K562 (cell line): Measurements from ENCODE around the gene NOC4L. TPM values are rescaled to one million over a fixed set of nuclear protein-coding genes. Genes with fewer than 3 reads are reported as not detected.

Experiments
- ATF1 ChIP-seq, 2 experiments: fragments of 450-650 bp in 1 of 2; IDR thresholded peaks; 2 replicates each; pipeline ENCODE4 v1.6.1; 2016; ENCODE audit warnings: missing compliant biosample characterization in 1 of 2, missing genetic modification characterization in 1 of 2
- CCNT2 ChIP-seq: IDR thresholded peaks from 2 replicates; pipeline ENCODE4 v1.6.1; 2011; ENCODE audit warnings: borderline replicate concordance, low read depth, mild to moderate bottlenecking, moderate library complexity, mixed read lengths, low read length; ENCODE audit not compliant: insufficient read length; ENCODE audit errors: extremely low read depth
- MEF2A ChIP-seq: IDR thresholded peaks from 2 replicates; pipeline ENCODE4 v1.6.1; 2011; ENCODE audit warnings: low read depth, mild to moderate bottlenecking, low read length, moderate library complexity; ENCODE audit not compliant: control insufficient read depth
- NCOR1 ChIP-seq: fragments of 450-650 bp; IDR thresholded peaks from 2 replicates; pipeline ENCODE4 v1.6.1; 2016; ENCODE audit warnings: mild to moderate bottlenecking, moderate library complexity
- POLR3A ChIP-seq: IDR thresholded peaks from 2 replicates; pipeline ENCODE4 v1.6.1; 2011; ENCODE audit warnings: borderline replicate concordance, mild to moderate bottlenecking, moderate library complexity; ENCODE audit not compliant: insufficient read length, insufficient read depth; ENCODE audit errors: extremely low read depth
- PTBP1 ChIP-seq: fragments of 200-400 bp; formaldehyde crosslinking; IDR thresholded peaks from 2 replicates; pipeline ENCODE4 v1.6.1; 2017; ENCODE audit warnings: low read depth, low read length
- RBBP5 ChIP-seq: fragments of 200-600 bp; sonication (generic); IDR thresholded peaks from 2 replicates; pipeline ENCODE4 v1.6.1; 2012; ENCODE audit warnings: borderline replicate concordance, mild to moderate bottlenecking, low read length, control low read depth, inconsistent platforms; ENCODE audit not compliant: insufficient read depth, poor library complexity, severe bottlenecking
- SMARCB1 ChIP-seq: IDR thresholded peaks from 2 replicates; pipeline ENCODE4 v1.6.1; 2011; ENCODE audit warnings: improper control_type of control experiment, low read depth; ENCODE audit not compliant: insufficient read length
- SNIP1 ChIP-seq: fragments of 450-650 bp; IDR thresholded peaks from 2 replicates; pipeline ENCODE4 v1.7.1; 2017; ENCODE audit warnings: low read depth, mild to moderate bottlenecking
- TAF15 ChIP-seq: fragments of 200-400 bp; formaldehyde crosslinking; IDR thresholded peaks from 2 replicates; pipeline ENCODE4 v1.6.1; 2017; ENCODE audit warnings: mild to moderate bottlenecking, low read depth, low read length, moderate library complexity
- TEAD2 ChIP-seq: fragments of 450-650 bp; IDR thresholded peaks from 2 replicates; pipeline ENCODE4 v1.6.1; 2016; ENCODE audit warnings: missing genetic modification characterization, control low read depth, missing compliant biosample characterization
- ZNF134 ChIP-seq: fragments of 250-450 bp; sonication (Bioruptor Pico); conservative IDR thresholded peaks from 2 replicates; pipeline ENCODE4 v1.4.0; 2020
- ZNF174 ChIP-seq: fragments of 250-450 bp; sonication (Bioruptor Pico); IDR thresholded peaks from 2 replicates; pipeline ENCODE4 v1.4.0; 2020; ENCODE audit warnings: mild to moderate bottlenecking
- ZNF197 ChIP-seq: fragments of 200-800 bp; sonication (Bioruptor generic); IDR thresholded peaks from 2 replicates; pipeline ENCODE4 v1.6.1; 2016; ENCODE audit warnings: low read depth, missing genetic modification characterization, missing compliant biosample characterization
- polyA plus RNA-seq, 8 experiments: library from polyadenylated mRNA; depleted of rRNA in 4 of 8; stranded (reverse) in 5 of 8; unstranded in 3 of 8; fragments of >200 nt; fragmentation: Nextera tagmentation in 2 of 8; fragmentation: Illumina TruSeq in 1 of 8; extraction: Ambion mirVana in 2 of 8; extraction: Trizol in 1 of 8; gene quantifications; 2 replicates each; pipeline versions ENCODE4 v1.2.1 to v1.2.3, GENCODE V29; 2011 to 2014; ENCODE audit warnings: inconsistent platforms in 1 of 8, missing spikeins in 1 of 8
- total RNA-seq, 7 experiments: library from RNA; depleted of rRNA in 6 of 7; stranded (reverse); fragments of >200 nt in 6 of 7; fragmentation: Illumina TruSeq in 2 of 7; extraction: Trizol in 2 of 7; gene quantifications; 2 replicates each; pipeline versions ENCODE4 v1.2.1 to v1.2.3, GENCODE V29; 2011 to 2021; ENCODE audit warnings: low replicate concordance in 1 of 7
- TF ChIP-seq, protein P1 (sequence below), 2 experiments: IDR thresholded peaks; 2 replicates each; pipeline ENCODE4 v1.6.1; 2011; ENCODE audit warnings: borderline replicate concordance in 1 of 2, control low read depth in 1 of 2, low read depth in 1 of 2, low read length in 1 of 2, mild to moderate bottlenecking in 1 of 2, mixed read lengths in 1 of 2, moderate library complexity in 1 of 2; ENCODE audit not compliant: insufficient read depth in 1 of 2, insufficient read length in 1 of 2, poor library complexity in 1 of 2, severe bottlenecking in 1 of 2; ENCODE audit errors: extremely low read depth in 1 of 2
- TF ChIP-seq, protein P2 (sequence below): fragments of 450-650 bp; IDR thresholded peaks from 2 replicates; pipeline ENCODE4 v1.6.1; 2016; ENCODE audit warnings: low read depth
- TF ChIP-seq, protein P3 (sequence below): fragments of 250-450 bp; sonication (Bioruptor Pico); IDR thresholded peaks from 2 replicates; pipeline ENCODE4 v1.5.0; 2021

NOC4L gene
- total and polyA plus RNA-seq, 9 of the 15 experiments (the other 6 are each of a cell fraction or from before 2014, with no cell fraction given) = 1.3 to 77.0 (median 20.0) TPM

DNA sequence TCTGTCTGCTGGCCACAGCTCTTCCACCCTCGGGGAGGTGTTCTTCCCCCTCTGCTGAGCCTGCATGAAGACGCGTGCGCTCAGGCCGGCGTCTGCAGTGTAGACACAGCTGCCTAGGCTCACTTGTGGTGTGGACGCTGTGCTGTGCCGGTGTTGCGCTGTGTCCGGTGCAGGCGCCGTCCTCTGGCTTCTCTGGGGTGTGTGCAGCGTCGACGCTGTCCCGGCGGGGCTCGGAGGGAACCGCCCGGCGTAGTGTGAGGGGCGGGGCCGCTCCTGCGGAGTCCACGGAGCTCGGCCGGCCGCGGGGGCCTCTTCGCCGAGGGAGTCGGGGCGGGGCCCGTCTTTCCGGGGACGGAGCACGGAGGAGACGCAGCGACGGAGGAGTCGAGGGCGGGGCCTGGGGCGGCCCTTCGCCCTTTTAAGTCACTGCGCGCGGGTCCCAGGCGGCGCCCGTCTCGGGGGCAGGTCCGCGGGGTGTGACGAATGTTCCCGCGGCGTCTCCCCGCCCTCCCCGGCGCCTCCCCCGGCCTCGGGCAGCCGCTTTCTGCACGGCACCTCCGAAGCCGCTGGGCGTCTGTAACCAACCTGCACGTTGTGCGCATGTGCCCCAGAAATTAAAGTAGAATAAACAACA lies 45.2 kb downstream of the NOC4L start (continued):
- no peak for TF ChIP-seq SMARCB1
- TF ChIP-seq SNIP1 = no peak
- peak; percentile 31 for TF ChIP-seq RBBP5
- TF ChIP-seq ZNF197 = no peak
- no peak for TF ChIP-seq ZNF174 (CRISPR knock-in tag)
- no peak for TF ChIP-seq POLR3A
- no peak for TF ChIP-seq ZNF134 (CRISPR knock-in tag)
- TF ChIP-seq, protein P1, sequence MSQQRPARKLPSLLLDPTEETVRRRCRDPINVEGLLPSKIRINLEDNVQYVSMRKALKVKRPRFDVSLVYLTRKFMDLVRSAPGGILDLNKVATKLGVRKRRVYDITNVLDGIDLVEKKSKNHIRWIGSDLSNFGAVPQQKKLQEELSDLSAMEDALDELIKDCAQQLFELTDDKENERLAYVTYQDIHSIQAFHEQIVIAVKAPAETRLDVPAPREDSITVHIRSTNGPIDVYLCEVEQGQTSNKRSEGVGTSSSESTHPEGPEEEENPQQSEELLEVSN (IDR thresholded peaks at IDR 0.05; ENCODE audit: borderline replicate concordance in 1 of 2, extremely low read depth in 1 of 2, insufficient read depth in 1 of 2, insufficient read length in 1 of 2, low read depth in 1 of 2, low read length in 1 of 2, poor library complexity in 1 of 2, severe bottlenecking in 1 of 2) = peak; percentile 36 to 72
- TF ChIP-seq NCOR1 = no peak
- TF ChIP-seq TAF15 = no peak
- peak; percentile 40 for TF ChIP-seq CCNT2
- TF ChIP-seq ATF1 (CRISPR knock-in tag; IDR thresholded peaks at IDR 0.05) = no peak
- peak; percentile 73 for TF ChIP-seq ATF1 (tag; IDR thresholded peaks at IDR 0.05)
- TF ChIP-seq, protein P2, sequence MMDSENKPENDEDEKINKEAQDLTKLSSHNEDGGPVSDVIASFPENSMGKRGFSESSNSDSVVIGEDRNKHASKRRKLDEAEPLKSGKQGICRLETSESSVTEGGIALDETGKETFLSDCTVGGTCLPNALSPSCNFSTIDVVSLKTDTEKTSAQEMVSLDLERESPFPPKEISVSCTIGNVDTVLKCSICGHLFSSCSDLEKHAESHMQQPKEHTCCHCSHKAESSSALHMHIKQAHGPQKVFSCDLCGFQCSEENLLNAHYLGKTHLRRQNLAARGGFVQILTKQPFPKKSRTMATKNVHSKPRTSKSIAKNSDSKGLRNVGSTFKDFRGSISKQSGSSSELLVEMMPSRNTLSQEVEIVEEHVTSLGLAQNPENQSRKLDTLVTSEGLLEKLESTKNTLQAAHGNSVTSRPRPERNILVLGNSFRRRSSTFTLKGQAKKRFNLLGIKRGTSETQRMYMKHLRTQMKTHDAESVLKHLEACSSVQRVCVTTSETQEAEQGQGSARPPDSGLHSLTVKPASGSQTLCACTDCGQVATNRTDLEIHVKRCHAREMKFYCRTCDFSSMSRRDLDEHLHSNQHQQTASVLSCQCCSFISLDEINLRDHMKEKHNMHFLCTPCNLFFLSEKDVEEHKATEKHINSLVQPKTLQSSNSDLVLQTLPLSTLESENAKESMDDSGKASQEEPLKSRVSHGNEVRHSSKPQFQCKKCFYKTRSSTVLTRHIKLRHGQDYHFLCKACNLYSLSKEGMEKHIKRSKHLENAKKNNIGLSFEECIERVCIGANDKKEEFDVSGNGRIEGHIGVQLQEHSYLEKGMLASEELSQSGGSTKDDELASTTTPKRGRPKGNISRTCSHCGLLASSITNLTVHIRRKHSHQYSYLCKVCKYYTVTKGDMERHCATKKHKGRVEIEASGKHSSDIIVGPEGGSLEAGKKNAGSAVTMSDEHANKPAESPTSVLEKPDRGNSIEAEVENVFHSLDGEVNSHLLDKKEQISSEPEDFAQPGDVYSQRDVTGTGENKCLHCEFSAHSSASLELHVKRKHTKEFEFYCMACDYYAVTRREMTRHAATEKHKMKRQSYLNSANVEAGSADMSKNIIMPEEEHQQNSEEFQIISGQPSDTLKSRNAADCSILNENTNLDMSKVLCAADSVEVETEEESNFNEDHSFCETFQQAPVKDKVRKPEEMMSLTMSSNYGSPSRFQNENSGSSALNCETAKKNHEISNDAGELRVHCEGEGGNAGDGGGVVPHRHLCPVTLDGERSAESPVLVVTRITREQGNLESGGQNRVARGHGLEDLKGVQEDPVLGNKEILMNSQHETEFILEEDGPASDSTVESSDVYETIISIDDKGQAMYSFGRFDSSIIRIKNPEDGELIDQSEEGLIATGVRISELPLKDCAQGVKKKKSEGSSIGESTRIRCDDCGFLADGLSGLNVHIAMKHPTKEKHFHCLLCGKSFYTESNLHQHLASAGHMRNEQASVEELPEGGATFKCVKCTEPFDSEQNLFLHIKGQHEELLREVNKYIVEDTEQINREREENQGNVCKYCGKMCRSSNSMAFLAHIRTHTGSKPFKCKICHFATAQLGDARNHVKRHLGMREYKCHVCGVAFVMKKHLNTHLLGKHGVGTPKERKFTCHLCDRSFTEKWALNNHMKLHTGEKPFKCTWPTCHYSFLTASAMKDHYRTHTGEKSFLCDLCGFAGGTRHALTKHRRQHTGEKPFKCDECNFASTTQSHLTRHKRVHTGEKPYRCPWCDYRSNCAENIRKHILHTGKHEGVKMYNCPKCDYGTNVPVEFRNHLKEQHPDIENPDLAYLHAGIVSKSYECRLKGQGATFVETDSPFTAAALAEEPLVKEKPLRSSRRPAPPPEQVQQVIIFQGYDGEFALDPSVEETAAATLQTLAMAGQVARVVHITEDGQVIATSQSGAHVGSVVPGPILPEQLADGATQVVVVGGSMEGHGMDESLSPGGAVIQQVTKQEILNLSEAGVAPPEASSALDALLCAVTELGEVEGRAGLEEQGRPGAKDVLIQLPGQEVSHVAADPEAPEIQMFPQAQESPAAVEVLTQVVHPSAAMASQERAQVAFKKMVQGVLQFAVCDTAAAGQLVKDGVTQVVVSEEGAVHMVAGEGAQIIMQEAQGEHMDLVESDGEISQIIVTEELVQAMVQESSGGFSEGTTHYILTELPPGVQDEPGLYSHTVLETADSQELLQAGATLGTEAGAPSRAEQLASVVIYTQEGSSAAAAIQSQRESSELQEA = no peak
- TF ChIP-seq PTBP1 = no peak
- no peak for TF ChIP-seq TEAD2 (tag)
- TF ChIP-seq, protein P3, sequence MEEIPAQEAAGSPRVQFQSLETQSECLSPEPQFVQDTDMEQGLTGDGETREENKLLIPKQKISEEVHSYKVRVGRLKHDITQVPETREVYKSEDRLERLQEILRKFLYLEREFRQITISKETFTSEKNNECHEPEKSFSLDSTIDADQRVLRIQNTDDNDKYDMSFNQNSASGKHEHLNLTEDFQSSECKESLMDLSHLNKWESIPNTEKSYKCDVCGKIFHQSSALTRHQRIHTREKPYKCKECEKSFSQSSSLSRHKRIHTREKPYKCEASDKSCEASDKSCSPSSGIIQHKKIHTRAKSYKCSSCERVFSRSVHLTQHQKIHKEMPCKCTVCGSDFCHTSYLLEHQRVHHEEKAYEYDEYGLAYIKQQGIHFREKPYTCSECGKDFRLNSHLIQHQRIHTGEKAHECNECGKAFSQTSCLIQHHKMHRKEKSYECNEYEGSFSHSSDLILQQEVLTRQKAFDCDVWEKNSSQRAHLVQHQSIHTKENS (CRISPR knock-in tag) = no peak
- TF ChIP-seq MEF2A = no peak
